Endodermal cell (in vitro differentiated cells): ENCODE results near the gene LSM14A. TPM values are rescaled to one million over a fixed set of nuclear protein-coding genes. Genes with fewer than 3 reads are reported as not detected.
A peak's percentile ranks its signal among the peaks of the same experiment; 100 is the strongest.
"Not testable (repeated sequence)": the region's sequence is repeated elsewhere in the genome, so short reads cannot be mapped to it uniquely, and the experiment has no call there.

Experiments
- DNase-seq: peaks from one replicate; pipeline ENCODE4 v3.0.0-alpha.2; 2017
- H3K27ac ChIP-seq: 2 replicates; pipeline ENCODE4 v1.5.1; 2013; ENCODE audit warnings: mild to moderate bottlenecking, low read depth, low read length, moderate library complexity
- H3K27me3 ChIP-seq: 2 replicates; pipeline ENCODE4 v1.6.1; 2013; ENCODE audit warnings: mild to moderate bottlenecking, low read length, moderate library complexity; ENCODE audit not compliant: insufficient read depth, control insufficient read depth, poor library complexity, severe bottlenecking
- H3K36me3 ChIP-seq: 2 replicates; pipeline ENCODE4 v1.7.0; 2013; ENCODE audit warnings: mild to moderate bottlenecking, low read length, moderate library complexity; ENCODE audit not compliant: control insufficient read depth, insufficient read depth
- H3K4me1 ChIP-seq: one replicate; pipeline ENCODE4 v1.7.0; 2013; ENCODE audit warnings: low read length; ENCODE audit not compliant: control insufficient read depth, insufficient read depth
- H3K4me3 ChIP-seq: 2 replicates; pipeline ENCODE4 v1.5.1; 2013; ENCODE audit warnings: mild to moderate bottlenecking, low read length, moderate library complexity
- H3K9ac ChIP-seq: 2 replicates; pipeline ENCODE4 v1.6.1; 2013; ENCODE audit warnings: mild to moderate bottlenecking, low read length, moderate library complexity; ENCODE audit not compliant: poor library complexity, severe bottlenecking; ENCODE audit errors: extremely low read depth
- H3K9me3 ChIP-seq: 2 replicates; pipeline ENCODE4 v1.6.1; 2013; ENCODE audit warnings: mild to moderate bottlenecking, low read length, moderate library complexity; ENCODE audit not compliant: control insufficient read depth
- H3K27ac Mint-ChIP-seq: 2 replicates; pipeline ENCODE4 v1.8.0; 2020; ENCODE audit warnings: mixed read lengths
- H3K27me3 Mint-ChIP-seq: 2 replicates; pipeline ENCODE4 v1.8.0; 2021; ENCODE audit warnings: mild to moderate bottlenecking, mixed read lengths; ENCODE audit not compliant: insufficient read depth
- H3K36me3 Mint-ChIP-seq: 2 replicates; pipeline ENCODE4 v1.8.0; 2020; ENCODE audit warnings: low read depth, mixed read lengths
- H3K4me1 Mint-ChIP-seq: 2 replicates; pipeline ENCODE4 v1.8.0; 2020; ENCODE audit warnings: mixed read lengths
- H3K4me3 Mint-ChIP-seq: 2 replicates; pipeline ENCODE4 v1.8.0; 2020; ENCODE audit warnings: mild to moderate bottlenecking, moderate library complexity, mixed read lengths
- H3K9me3 Mint-ChIP-seq: 2 replicates; pipeline ENCODE4 v1.8.0; 2020; ENCODE audit warnings: mild to moderate bottlenecking, mixed read lengths
- WGBS, 2 experiments: methylation state at CpG; one replicate each; pipeline versions ENCODE4 v1.1.5 to v1.1.7; 2013; ENCODE audit warnings: missing lambda C conversion rate in 2 of 2, mixed read lengths in 1 of 2; ENCODE audit not compliant: insufficient coverage in 1 of 2, insufficient read length in 1 of 2; 5-methylcytosine and 5-hydroxymethylcytosine counted together
- total RNA-seq, 2 donors: library from RNA; stranded (reverse); fragmentation: NEBNext Ultra II Directional in 1 of 2; extraction: Animal tissue kit (Norgen Biotek cat#: 25700) in 1 of 2; gene quantifications; 2 replicates in 1 of 2; 3 replicates in 1 of 2; pipeline ENCODE4 v1.2.1, GENCODE V29; 2021
- TF ChIP-seq, protein P1 (sequence below): fragments of 200-600 bp; sonication (generic); conservative IDR thresholded peaks from 2 replicates; pipeline ENCODE4 v1.5.0; 2021; ENCODE audit warnings: antibody characterized with exemption, mild to moderate bottlenecking

Gene LSM14A
- total RNA-seq, 2 donors from 2014 or later: 188 to 192 TPM

GRCh38 chr19:34172661-34173192 is 423 bp downstream of the LSM14A start:
- DNase-seq: no peak
- peak overlapping the region; percentile 94 for H3K4me3 Mint-ChIP-seq
- peaks cover 23% of the 10 kb centered on the region for H3K4me1 Mint-ChIP-seq
- TF ChIP-seq, protein P1, sequence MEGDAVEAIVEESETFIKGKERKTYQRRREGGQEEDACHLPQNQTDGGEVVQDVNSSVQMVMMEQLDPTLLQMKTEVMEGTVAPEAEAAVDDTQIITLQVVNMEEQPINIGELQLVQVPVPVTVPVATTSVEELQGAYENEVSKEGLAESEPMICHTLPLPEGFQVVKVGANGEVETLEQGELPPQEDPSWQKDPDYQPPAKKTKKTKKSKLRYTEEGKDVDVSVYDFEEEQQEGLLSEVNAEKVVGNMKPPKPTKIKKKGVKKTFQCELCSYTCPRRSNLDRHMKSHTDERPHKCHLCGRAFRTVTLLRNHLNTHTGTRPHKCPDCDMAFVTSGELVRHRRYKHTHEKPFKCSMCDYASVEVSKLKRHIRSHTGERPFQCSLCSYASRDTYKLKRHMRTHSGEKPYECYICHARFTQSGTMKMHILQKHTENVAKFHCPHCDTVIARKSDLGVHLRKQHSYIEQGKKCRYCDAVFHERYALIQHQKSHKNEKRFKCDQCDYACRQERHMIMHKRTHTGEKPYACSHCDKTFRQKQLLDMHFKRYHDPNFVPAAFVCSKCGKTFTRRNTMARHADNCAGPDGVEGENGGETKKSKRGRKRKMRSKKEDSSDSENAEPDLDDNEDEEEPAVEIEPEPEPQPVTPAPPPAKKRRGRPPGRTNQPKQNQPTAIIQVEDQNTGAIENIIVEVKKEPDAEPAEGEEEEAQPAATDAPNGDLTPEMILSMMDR: no peak
- peaks cover 26% of the 10 kb centered on the region for H3K36me3 ChIP-seq
- H3K4me1 ChIP-seq: no peaks in the 10 kb centered on the region
- no peaks in the 10 kb centered on the region for H3K27me3 Mint-ChIP-seq
- H3K4me3 ChIP-seq: peak overlapping the region; percentile 95
- no peaks in the 10 kb centered on the region for H3K9me3 ChIP-seq
- peaks cover 15% of the 10 kb centered on the region for H3K36me3 Mint-ChIP-seq
- no peaks in the 10 kb centered on the region for H3K27me3 ChIP-seq
- peak overlapping the region; percentile 98 for H3K27ac ChIP-seq
- H3K9ac ChIP-seq: peak overlapping the region; percentile 95
- no peaks in the 10 kb centered on the region for H3K9me3 Mint-ChIP-seq
- H3K27ac Mint-ChIP-seq: peak overlapping the region; percentile 100
- WGBS, 2 experiments: 0% methylated on average over 16 to 58 of the region's 58 CpGs

DNA sequence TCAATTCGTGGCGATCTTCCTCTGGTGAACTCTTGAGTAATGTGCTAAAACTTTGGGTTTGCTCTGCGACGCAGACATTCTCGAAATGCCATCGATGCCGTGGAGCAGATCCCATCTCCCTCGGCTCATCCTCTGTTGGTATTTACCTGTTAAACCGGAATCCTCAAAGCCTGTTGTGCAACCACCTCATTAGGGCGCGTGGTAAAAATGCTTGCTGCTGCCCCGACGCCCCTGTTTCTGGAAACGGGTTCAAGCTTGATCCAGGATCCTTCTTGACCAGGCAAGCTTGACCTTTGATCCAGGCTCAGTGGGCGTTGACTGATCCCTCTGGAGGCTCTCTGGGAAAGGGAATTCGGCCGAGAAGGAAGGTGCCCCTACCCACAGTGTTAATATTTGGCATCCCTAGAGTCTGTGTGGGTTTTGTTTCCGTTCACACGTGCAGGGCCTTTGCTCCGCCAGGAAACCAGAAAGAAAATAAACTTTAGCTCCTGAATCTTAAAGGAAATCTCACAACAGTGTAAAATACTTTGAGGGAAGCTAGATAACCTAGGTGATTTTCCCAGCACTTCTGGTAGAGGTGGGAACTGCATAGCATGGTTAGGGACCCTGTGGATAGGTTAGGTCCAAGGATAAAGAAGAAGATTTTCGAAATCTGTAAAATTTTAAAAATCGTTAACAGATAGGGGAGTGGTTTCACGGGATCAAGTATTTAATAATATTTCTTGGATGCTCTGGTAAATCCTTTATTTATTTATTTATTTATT is 1.1 kb downstream of the LSM14A start:
- peaks cover 16% of the 10 kb centered on the region for H3K36me3 Mint-ChIP-seq
- WGBS, 2 experiments: 0 to 2% methylated on average over 17 to 23 of the region's 23 CpGs
- no peaks in the 10 kb centered on the region for H3K27me3 ChIP-seq
- no peaks in the 10 kb centered on the region for H3K9me3 ChIP-seq
- no peaks in the 10 kb centered on the region for H3K27me3 Mint-ChIP-seq
- no peaks in the 10 kb centered on the region for H3K4me1 ChIP-seq
- peak overlapping the region; percentile 100 for H3K27ac Mint-ChIP-seq
- H3K4me1 Mint-ChIP-seq: peaks cover 28% of the 10 kb centered on the region
- H3K9me3 Mint-ChIP-seq: no peaks in the 10 kb centered on the region
- DNase-seq: peak; percentile 87
- H3K9ac ChIP-seq: peak overlapping the region; percentile 95
- TF ChIP-seq, protein P1: peak; percentile 61
- H3K36me3 ChIP-seq: peaks cover 30% of the 10 kb centered on the region
- peak overlapping the region; percentile 98 for H3K27ac ChIP-seq
- peak overlapping the region; percentile 94 for H3K4me3 Mint-ChIP-seq
- H3K4me3 ChIP-seq: peak overlapping the region; percentile 95

- H3K4me1 ChIP-seq, H3K27ac ChIP-seq, H3K27me3 Mint-ChIP-seq, H3K9ac ChIP-seq, DNase-seq, H3K27me3 ChIP-seq, H3K9me3 Mint-ChIP-seq, H3K27ac Mint-ChIP-seq, H3K9me3 ChIP-seq: not testable (repeated sequence)
- 92 to 96% methylated on average over 5 to 8 of the region's 8 CpGs for WGBS, 2 experiments
- H3K4me3 ChIP-seq: peak overlapping the region; percentile 95
- peaks cover 48% of the 10 kb centered on the region for H3K36me3 ChIP-seq
- H3K36me3 Mint-ChIP-seq: peaks cover 25% of the 10 kb centered on the region
- H3K4me1 Mint-ChIP-seq: peaks cover 35% of the 10 kb centered on the region
- peak overlapping the region; percentile 44 for H3K4me3 Mint-ChIP-seq
Observed at GRCh38 chr19:34175173-34175572, 2.9 kb downstream of the LSM14A start.
